SJCRH30 (cell line): ENCODE results near the gene SCUBE2. TPM values are rescaled to one million over a fixed set of nuclear protein-coding genes. Genes with fewer than 3 reads are reported as not detected.

ENCODE experiments used
- DNase-seq, 2 experiments: peaks; one replicate each; pipeline ENCODE4 v3.0.0-alpha.2; 2015 to 2020
- H3K27ac ChIP-seq: fragments of 250-450 bp; sonication (Bioruptor Pico); 2 replicates; pipeline ENCODE4 v1.5.1; 2020; ENCODE audit warnings: mild to moderate bottlenecking, moderate library complexity
- H3K27me3 ChIP-seq: fragments of 250-450 bp; sonication (Bioruptor Pico); 2 replicates; pipeline ENCODE4 v1.5.1; 2020; ENCODE audit warnings: mild to moderate bottlenecking, moderate library complexity
- H3K36me3 ChIP-seq: fragments of 250-450 bp; sonication (Bioruptor Pico); 2 replicates; pipeline ENCODE4 v1.5.1; 2020; ENCODE audit warnings: mild to moderate bottlenecking, moderate library complexity
- H3K4me1 ChIP-seq: fragments of 250-450 bp; sonication (Bioruptor Pico); 2 replicates; pipeline ENCODE4 v1.5.1; 2020; ENCODE audit warnings: mild to moderate bottlenecking, moderate library complexity
- H3K4me3 ChIP-seq: fragments of 250-450 bp; sonication (Bioruptor Pico); 2 replicates; pipeline ENCODE4 v1.5.1; 2020; ENCODE audit warnings: mild to moderate bottlenecking, moderate library complexity
- H3K9me3 ChIP-seq: fragments of 250-450 bp; sonication (Bioruptor Pico); replicated peaks from 2 replicates; pipeline ENCODE4 v1.5.1; 2020; ENCODE audit warnings: mild to moderate bottlenecking, moderate library complexity
- total RNA-seq: library from RNA; depleted of rRNA; stranded (reverse); fragments of >200 nt; shearing (Covaris generic); gene quantifications from 2 replicates; pipeline ENCODE4 v1.2.3, GENCODE V29; 2014; rRNA removed

Gene SCUBE2
- total RNA-seq: 0.35 and 0.40 TPM in 2 replicates

DNA sequence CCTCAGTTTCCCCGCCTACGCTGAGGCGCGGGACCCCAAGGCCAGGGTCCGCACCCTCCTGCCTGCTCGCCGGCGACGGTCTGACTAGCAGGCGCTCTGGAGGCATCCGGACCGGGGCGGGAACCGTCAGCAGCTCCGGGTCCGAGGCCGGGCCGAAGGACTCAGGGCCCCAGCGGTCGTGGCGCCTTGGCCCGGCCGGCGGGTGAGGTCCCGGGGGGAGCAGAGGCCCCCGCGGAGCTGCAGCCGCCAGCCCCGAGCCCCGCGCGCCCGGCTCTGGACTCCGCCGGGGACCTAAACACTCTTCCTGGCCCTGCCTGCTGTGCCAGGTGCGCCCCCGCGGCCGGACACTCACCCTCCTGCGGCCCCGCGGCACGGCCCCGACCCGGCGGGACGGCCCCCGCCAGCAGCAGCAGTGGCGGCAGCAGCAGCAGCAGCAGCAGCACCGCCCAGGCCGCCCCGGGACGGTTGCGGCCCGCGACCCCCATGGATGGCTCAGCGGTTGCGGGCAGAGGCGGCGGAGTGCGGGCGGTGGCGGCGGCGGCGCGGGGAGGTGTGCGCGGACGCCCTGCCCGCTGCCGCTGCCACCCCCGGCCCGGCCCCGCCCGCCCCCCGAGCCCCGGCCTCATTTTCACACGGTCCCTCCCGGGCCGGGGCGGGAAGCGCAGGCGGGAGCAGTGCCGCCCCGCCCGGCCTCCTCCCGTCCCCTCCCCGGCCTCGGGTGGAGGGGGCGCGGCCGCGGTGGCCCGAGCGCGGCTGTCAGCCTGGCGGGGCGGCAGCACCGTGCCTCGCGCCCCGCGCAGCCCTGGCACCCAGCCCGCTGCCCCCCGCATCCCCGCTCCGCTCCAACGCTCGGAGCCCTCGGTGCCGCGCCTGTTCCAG lies at the start of gene SCUBE2:
SCUBE2 (minus strand) TSS at position 556 of the 879 bp plus-strand sequence; CDS start at position 485, 71 bp downstream.
- Histone ChIP-seq H3K27ac (no peak within 1 kb of the TSS), H3K4me3 (0 out of 2 replicates have a peak within 1 kb of the TSS, but pooled peaks have one; percentile 20), H3K4me1 (no peaks in the 10 kb centered on the region), H3K9me3 (no peaks in the 10 kb centered on the region), H3K27me3 (no peaks in the 10 kb centered on the region), H3K36me3 (no peaks in the 10 kb centered on the region)
- no peak for DNase-seq

DNA sequence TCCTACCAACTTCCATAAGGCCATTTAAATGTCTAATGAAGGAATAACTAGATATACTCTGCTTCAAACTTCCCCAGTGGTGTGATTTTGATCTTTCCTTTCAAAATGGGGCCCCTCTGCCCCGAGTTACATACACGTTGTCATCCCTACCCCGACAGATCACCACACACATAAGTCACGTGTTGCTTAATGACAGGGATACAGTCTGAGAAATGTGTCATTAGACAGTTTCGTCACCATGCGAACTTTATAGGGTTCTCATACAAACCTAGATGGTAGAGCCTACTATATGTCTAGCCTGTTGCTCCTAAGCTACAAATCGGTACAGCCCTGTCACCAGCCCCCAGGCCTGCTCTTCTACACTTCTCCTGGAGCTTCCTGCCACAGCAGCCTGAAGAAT lies 49.8 kb upstream of the SCUBE2 start:
- Histone ChIP-seq H3K36me3 (peaks cover 65% of the 10 kb centered on the region), H3K4me1 (no peaks in the 10 kb centered on the region; the same call in 1 of the 2 replicates)
- DNase-seq: no peak

DNA sequence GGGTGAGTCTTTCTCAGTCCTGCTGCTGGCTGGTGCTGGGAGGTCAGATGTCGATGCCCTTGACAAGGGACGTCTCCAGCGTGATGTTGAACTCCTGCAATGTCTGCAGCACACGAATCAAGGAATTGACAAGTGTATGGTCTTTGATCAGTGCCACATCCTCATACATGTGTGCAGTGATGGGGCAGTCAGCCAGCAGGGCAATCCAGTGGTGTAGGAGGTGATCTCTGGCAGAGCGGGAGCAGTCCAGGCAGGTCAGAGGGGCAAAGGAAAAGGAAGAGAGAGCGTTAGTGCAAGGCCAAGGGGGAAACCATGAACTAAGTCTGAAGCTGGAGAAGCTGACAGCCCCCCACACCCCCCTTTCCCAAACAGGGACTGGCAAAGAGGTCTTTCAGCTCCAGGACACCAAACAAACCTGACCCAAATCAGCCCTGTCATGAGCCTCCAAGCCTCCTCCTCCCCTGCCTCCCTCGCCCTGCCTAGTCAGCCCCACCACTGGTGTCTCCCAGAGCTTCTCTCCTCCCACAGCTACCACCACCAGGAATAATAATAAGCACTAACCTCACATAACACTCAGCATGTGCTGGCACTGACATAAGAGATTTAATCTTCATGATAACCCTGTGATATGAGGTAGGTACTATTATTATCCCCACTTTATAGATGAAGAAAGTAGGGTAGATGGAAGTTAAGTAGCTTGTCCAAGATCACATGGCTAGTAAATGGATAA lies 48.4 kb upstream of the SCUBE2 start:
- DNase-seq: no peak
- H3K4me1 ChIP-seq: no peaks in the 10 kb centered on the region; the same call in 1 of the 2 replicates
- H3K36me3 ChIP-seq: peaks cover 51% of the 10 kb centered on the region
- H3K9me3 ChIP-seq: no peaks in the 10 kb centered on the region
- H3K27me3 ChIP-seq: no peaks in the 10 kb centered on the region
- H3K4me3 ChIP-seq: no peak overlapping the region
- no peak overlapping the region for H3K27ac ChIP-seq

More for the DNA sequence above, 49.8 kb upstream of the SCUBE2 start:
- Histone ChIP-seq H3K9me3 (no peaks in the 10 kb centered on the region), H3K27ac (no peak overlapping the region), H3K27me3 (no peaks in the 10 kb centered on the region), H3K4me3 (no peak overlapping the region)

DNA sequence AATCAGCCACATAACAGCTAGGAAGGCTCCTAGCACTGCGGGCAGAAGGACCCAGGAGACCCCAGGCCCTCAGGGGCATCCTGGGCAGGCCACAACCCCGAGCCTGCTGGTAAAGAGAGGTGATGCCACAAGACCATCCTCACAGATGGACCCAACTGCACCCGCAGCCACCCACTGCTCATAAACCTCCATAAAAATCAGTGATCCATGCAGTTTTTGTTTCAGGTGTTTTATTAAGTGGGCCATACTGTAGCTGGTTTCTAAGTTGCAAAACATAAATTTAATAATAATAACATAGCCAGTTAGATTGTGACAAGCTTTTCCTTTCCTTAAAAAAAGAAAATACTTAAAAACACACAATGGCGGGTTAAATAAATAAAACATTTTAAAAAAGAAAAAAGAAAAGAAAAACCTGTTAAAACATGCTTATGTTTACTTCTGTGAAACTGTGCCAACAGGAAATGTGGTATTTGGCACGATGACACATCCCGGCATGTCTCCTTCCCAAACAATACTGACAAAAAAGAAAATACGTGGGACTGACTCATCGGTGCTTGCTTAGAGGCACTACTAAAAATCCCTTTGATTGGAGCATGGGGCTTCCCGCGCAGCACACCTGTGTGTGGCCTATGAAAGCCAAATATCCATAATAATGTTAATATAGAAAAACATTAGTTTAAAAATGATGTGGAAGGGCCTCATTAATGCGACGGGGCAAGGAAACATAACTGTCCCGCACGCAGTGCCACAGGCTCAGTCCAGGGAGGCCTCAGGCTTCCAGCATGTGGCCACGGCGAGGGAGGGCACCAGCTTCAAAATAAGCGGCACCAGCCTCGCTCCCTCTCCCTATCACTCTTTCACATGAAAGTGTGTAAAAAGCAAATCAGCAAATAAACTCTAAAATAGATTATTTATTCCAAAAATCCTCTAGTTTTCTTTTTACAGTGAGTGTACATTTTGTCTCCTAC lies 47.5 kb upstream of the SCUBE2 start:
- H3K27ac ChIP-seq: no peak overlapping the region
- H3K27me3 ChIP-seq: no peaks in the 10 kb centered on the region
- H3K36me3 ChIP-seq: peaks cover 44% of the 10 kb centered on the region
- peak in 1 of 2 experiments; percentile 16 for DNase-seq
- H3K9me3 ChIP-seq: no peaks in the 10 kb centered on the region
- no peak overlapping the region for H3K4me3 ChIP-seq
- no peaks in the 10 kb centered on the region; the same call in 1 of the 2 replicates for H3K4me1 ChIP-seq

DNA sequence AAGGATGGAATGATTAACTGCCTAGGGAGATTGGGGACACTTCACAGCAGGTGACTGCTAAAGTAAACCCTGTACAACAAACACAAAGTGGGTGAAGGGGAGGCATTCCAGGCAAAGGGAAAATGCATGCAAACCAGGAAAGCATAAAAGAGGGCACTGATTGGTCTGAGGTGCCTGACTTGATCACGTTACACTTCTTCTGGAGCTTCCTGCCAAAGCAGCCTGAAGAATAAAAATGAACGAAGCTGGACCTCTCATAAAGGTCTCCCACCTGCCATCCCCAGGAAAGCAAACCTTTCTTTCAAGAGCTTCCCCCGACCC lies 46.7 kb upstream of the SCUBE2 start:
- H3K27me3 ChIP-seq: no peaks in the 10 kb centered on the region
- no peak for DNase-seq
- H3K4me1 ChIP-seq: no peaks in the 10 kb centered on the region; the same call in 1 of the 2 replicates
- H3K9me3 ChIP-seq: no peaks in the 10 kb centered on the region
- H3K36me3 ChIP-seq: peaks cover 36% of the 10 kb centered on the region
- no peak overlapping the region for H3K27ac ChIP-seq
- H3K4me3 ChIP-seq: no peak overlapping the region

DNA sequence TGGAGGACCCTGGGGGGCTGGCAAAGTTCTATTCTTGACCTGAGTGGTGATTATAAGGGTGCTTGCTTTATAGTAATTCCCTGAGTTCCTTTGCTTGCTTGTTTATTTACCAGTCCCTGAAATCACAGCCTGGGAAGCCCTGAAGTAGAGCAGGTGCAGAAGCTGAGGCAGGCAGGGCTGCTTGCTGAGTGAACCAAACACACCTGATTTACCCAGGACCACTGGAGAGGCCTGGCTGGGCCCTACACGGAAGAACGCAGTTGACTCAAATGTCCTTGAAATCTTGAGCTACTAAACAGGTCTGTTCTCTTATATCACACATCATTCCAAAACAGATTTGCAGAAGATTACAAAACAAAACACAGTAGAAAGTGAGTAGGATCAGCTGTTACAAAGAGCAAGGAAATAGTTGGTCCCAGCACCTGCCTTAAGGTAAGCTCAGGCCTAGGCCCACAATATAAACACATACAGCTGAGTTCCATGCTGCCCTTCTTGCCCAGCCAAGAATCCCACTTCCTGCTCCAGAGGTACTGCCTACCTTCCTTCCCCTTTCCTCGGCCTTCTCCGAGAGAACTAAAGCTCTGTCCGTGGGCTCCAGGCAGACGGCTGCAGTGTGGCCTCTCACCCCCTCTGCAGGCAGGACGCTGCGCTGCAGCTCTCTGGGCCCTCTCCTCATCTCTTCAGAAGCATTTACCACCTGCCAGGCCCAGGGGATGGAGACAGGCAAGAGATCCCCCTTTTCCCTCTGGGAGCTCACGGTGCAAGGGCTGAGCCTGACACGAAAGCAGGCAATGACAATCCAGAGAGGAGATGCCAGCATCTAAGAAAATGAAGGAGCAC lies 46.1 kb upstream of the SCUBE2 start:
- Histone ChIP-seq H3K36me3 (peaks cover 30% of the 10 kb centered on the region), H3K4me1 (no peaks in the 10 kb centered on the region; the same call in 1 of the 2 replicates), H3K9me3 (no peaks in the 10 kb centered on the region), H3K27me3 (no peaks in the 10 kb centered on the region), H3K4me3 (no peak overlapping the region), H3K27ac (no peak overlapping the region)
- peak; percentile 74 to 88 for DNase-seq

DNA sequence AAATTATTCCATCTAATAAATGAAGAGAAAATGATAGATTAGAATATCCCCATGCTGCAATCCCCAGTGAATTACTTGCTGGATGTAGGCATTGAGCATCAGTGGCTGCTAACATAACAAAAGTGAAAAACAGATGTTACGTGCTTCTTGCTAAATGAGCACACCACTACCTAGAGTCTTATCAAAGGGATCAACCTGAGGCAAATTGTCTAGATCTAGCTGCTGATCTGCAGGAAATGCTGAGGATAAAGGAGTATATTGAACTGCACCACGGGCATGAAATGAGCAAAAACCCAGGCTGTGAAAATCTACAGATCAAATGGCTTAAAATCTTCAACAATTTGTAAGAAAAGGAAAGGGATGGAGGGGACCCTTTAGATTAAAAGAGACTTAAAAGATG lies 45.3 kb upstream of the SCUBE2 start:
- DNase-seq: no peak
- H3K27me3 ChIP-seq: no peaks in the 10 kb centered on the region
- H3K27ac ChIP-seq: no peak overlapping the region
- no peaks in the 10 kb centered on the region for H3K9me3 ChIP-seq
- H3K4me3 ChIP-seq: no peak overlapping the region
- H3K4me1 ChIP-seq: no peaks in the 10 kb centered on the region; the same call in 1 of the 2 replicates
- H3K36me3 ChIP-seq: peaks cover 22% of the 10 kb centered on the region

DNA sequence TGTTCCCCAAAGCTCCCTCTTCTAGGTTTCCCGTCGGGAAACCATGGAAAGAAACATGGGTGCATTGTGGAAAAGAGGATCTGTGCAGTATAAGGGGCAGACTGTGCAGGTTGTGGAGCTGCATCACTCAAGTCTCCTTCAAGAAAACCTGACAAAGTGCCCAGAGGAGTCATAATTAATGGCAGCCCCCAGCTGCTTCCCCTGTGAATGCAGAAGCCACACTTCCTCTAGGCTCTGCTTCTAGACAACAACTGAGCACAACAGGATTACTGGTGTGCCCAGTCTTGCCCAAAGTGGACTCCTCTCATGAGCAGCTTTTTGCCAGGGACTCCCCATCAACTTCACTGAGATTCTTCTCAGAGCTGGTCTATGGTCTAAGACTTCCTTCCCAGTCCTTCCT lies 42.6 kb upstream of the SCUBE2 start:
- Histone ChIP-seq H3K9me3 (no peaks in the 10 kb centered on the region), H3K36me3 (no peaks in the 10 kb centered on the region; the same call in 1 of the 2 replicates), H3K27ac (no peak overlapping the region), H3K27me3 (no peaks in the 10 kb centered on the region), H3K4me1 (no peaks in the 10 kb centered on the region), H3K4me3 (no peak overlapping the region)
- DNase-seq: no peak

DNA sequence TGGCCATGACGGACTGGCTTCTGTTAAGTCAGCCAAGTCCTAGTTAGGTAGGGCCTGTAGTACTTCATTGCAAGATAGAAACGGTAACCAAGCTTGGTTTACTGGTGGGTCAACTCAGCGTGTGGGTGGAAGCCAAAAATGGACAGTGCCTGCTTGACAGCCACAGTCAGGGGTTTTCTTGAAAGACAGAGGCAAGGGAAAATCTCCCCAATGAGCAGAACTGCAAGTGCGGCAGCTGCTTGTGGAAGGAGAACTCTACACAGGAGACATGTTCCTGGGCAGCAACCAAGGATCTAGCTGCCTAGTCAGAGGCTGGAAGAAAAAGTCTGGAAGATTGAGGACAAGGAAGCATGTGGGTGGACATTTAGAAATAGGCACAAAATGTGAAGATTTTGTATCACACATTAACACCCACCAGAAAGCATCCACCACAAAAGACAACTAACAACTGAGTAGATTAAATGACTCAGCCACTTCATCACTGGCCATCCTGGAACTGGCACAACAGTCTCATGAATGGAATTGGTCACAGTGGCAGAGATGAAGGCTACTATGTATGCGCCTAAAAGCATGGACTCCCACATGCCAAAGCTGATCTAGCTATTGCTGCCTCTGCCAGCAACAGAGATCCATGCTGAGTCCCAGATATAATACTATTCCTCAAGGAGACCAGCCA lies 40.9 kb upstream of the SCUBE2 start:
- DNase-seq: no peak
- Histone ChIP-seq H3K9me3 (no peaks in the 10 kb centered on the region), H3K4me3 (no peak overlapping the region), H3K36me3 (no peaks in the 10 kb centered on the region; the same call in 1 of the 2 replicates), H3K4me1 (no peaks in the 10 kb centered on the region), H3K27ac (no peak overlapping the region), H3K27me3 (no peaks in the 10 kb centered on the region)

DNA sequence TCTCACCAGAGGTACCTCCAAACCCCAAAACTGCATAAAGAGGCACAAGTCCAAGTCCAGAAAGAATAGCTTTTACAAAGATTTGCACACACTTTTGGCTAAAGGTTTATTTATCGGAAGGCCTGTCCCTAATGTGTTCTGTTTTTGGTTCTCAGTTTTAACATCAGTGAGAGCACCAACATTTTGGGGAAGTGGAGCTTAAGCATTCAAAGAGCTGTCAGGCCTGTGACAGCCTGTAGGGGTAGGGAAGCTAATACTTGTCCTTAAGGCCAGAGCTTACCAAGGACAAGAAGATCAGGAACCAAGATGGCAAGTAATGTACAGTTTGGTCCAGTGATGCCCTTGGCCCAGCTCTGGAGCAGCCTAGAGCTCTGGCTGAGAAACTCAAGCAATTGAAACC lies 38.9 kb upstream of the SCUBE2 start:
- Histone ChIP-seq H3K36me3 (no peaks in the 10 kb centered on the region; the same call in 1 of the 2 replicates), H3K9me3 (no peaks in the 10 kb centered on the region), H3K4me1 (no peaks in the 10 kb centered on the region), H3K27ac (no peak overlapping the region), H3K4me3 (no peak overlapping the region), H3K27me3 (no peaks in the 10 kb centered on the region)
- no peak for DNase-seq

DNA sequence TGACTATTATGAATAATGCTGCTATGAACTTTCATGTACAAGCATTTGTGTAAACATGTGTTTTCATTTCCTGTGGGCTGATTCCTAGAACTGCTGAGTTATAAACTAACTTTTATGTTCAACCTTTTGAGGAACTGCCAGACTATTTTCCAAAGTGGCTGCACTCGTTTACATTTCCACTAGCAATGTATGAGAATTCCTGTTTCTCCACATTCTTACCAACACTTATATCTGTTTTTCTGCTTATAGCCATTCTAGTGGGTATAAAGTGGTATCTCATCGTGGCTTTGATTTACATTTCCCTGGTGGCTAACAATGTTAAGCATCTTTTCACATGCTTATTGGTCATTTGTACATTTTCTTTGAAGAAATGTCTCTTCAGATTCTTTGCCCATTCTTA lies 35.2 kb upstream of the SCUBE2 start:
- Histone ChIP-seq H3K27ac (no peak overlapping the region), H3K9me3 (no peaks in the 10 kb centered on the region), H3K4me3 (no peak overlapping the region), H3K36me3 (no peaks in the 10 kb centered on the region), H3K4me1 (no peaks in the 10 kb centered on the region), H3K27me3 (no peaks in the 10 kb centered on the region)
- no peak for DNase-seq

DNA sequence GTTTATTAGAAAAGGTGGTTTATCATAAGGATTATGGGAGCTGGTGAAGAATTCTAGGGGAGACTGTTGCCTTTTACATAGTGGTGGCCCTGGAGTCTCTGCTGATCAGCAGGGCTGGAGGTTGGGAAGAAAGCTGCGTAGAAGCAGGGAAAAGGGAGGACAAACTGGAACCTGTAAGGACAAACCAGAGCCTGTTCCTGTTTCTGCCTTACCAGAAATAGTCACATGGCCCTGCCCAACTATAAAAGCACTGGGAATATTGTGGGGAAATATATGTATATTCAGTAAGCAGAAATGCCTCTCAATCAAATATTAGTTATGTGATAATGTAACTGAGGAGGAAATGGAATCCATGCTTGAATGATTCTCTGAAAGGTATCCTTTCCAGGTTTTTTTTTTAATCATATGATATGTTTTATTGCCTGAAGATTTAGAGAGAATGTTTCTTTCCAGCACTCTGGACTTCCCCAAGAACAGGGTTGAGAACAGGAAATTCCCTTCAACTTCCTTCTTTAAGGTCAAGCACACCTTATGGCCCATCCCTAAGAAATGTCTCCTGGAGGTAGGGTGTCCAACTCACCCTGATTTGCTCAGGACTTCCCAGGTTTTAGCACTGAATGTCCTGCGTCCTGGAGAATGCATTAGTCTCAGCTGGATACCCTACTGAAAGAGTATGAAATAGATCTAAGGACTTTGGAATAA lies 33.9 kb upstream of the SCUBE2 start:
- Histone ChIP-seq H3K27me3 (no peaks in the 10 kb centered on the region), H3K4me1 (peaks cover 6% of the 10 kb centered on the region), H3K27ac (no peak overlapping the region), H3K9me3 (no peaks in the 10 kb centered on the region), H3K36me3 (no peaks in the 10 kb centered on the region), H3K4me3 (no peak overlapping the region)
- no peak for DNase-seq
